HG03095 (cell line): ENCODE results near the gene GRIP2.

Source experiments
- ATAC-seq: cut with Tn5 transposase; IDR thresholded peaks from one replicate; pipeline ENCODE4 v1.9.1; 2021; ENCODE audit warnings: moderate library complexity; ENCODE audit not compliant: unreplicated experiment

Gene GRIP2

GRCh38 chr3:14439501-14440167 lies 100.5 kb downstream of the GRIP2 start:
- ATAC-seq: no peak
